H9 (cell line): ENCODE measurements around the gene ARL14EPL. TPM values are rescaled to one million over a fixed set of nuclear protein-coding genes. Genes with fewer than 3 reads are reported as not detected.
"Not testable (repeated sequence)": the region's sequence is repeated elsewhere in the genome, so short reads cannot be mapped to it uniquely, and the experiment has no call there.

Experiments
- DNase-seq: peaks from one replicate; pipeline ENCODE4 v3.0.0-alpha.2; 2017
- H2AFZ ChIP-seq: one replicate; pipeline ENCODE4 v1.6.1; 2013; ENCODE audit warnings: mild to moderate bottlenecking, low read length, control low read depth, moderate library complexity
- H2AK5ac ChIP-seq: 2 replicates; pipeline ENCODE4 v1.6.1; 2013; ENCODE audit warnings: low read length, control low read depth, mixed read lengths; ENCODE audit not compliant: insufficient read length
- H2BK120ac ChIP-seq: one replicate; pipeline ENCODE4 v1.6.1; 2013; ENCODE audit warnings: low read depth, mild to moderate bottlenecking, low read length, control low read depth, inconsistent platforms; ENCODE audit not compliant: poor library complexity, severe bottlenecking
- H2BK12ac ChIP-seq: 2 replicates; pipeline ENCODE4 v1.6.1; 2013; ENCODE audit warnings: low read length, control low read depth, mixed read lengths, low read depth; ENCODE audit not compliant: insufficient read length
- H2BK15ac ChIP-seq: 2 replicates; pipeline ENCODE4 v1.6.1; 2013; ENCODE audit warnings: low read depth, low read length, control low read depth
- H2BK20ac ChIP-seq: one replicate; pipeline ENCODE4 v1.6.1; 2013; ENCODE audit warnings: low read depth, mild to moderate bottlenecking, low read length, control low read depth, inconsistent platforms; ENCODE audit not compliant: poor library complexity, severe bottlenecking
- H2BK5ac ChIP-seq: 2 replicates; pipeline ENCODE4 v1.6.1; 2013; ENCODE audit warnings: low read length, control low read depth, mixed read lengths; ENCODE audit not compliant: insufficient read length
- H3K14ac ChIP-seq: 2 replicates; pipeline ENCODE4 v1.6.1; 2013; ENCODE audit warnings: low read length, control low read depth; ENCODE audit not compliant: insufficient read depth
- H3K18ac ChIP-seq: 2 replicates; pipeline ENCODE4 v1.6.1; 2013; ENCODE audit warnings: low read depth, mild to moderate bottlenecking, mixed read lengths, low read length, control low read depth; ENCODE audit not compliant: insufficient read length
- H3K23ac ChIP-seq: 2 replicates; pipeline ENCODE4 v1.6.1; 2013; ENCODE audit warnings: low read length, control low read depth, mixed read lengths, low read depth; ENCODE audit not compliant: insufficient read length
- H3K23me2 ChIP-seq: 2 replicates; pipeline ENCODE4 v1.6.1; 2013; ENCODE audit warnings: low read depth, mild to moderate bottlenecking, mixed read lengths, low read length, control low read depth; ENCODE audit not compliant: insufficient read length, poor library complexity, severe bottlenecking
- H3K27ac ChIP-seq: 2 replicates; pipeline ENCODE4 v1.5.1; 2013; ENCODE audit warnings: low read length, control low read depth, mixed read lengths, low read depth; ENCODE audit not compliant: insufficient read length
- H3K27me3 ChIP-seq: 2 replicates; pipeline ENCODE4 v1.6.1; 2013; ENCODE audit warnings: low read length, control low read depth, inconsistent platforms; ENCODE audit not compliant: insufficient read depth
- H3K4ac ChIP-seq: 2 replicates; pipeline ENCODE4 v1.6.1; 2013; ENCODE audit warnings: low read depth, mild to moderate bottlenecking, control low read depth, inconsistent platforms, low read length, moderate library complexity
- H3K4me1 ChIP-seq: 2 replicates; pipeline ENCODE4 v1.6.1; 2013; ENCODE audit warnings: low read length, control low read depth, inconsistent platforms; ENCODE audit not compliant: insufficient read depth
- H3K4me2 ChIP-seq: 2 replicates; pipeline ENCODE4 v1.6.1; 2013; ENCODE audit warnings: low read length, control low read depth, mixed read lengths; ENCODE audit not compliant: insufficient read length, insufficient read depth
- H3K56ac ChIP-seq: 2 replicates; pipeline ENCODE4 v1.6.1; 2013; ENCODE audit warnings: low read depth, mild to moderate bottlenecking, mixed read lengths, low read length, control low read depth; ENCODE audit not compliant: insufficient read length
- H3K79me1 ChIP-seq: 2 replicates; pipeline ENCODE4 v1.6.1; 2013; ENCODE audit warnings: low read depth, mild to moderate bottlenecking, moderate library complexity, low read length, control low read depth, inconsistent platforms; ENCODE audit not compliant: insufficient read depth, poor library complexity, severe bottlenecking
- H3K79me2 ChIP-seq: 2 replicates; pipeline ENCODE4 v1.6.1; 2013; ENCODE audit warnings: low read length, control low read depth, inconsistent platforms; ENCODE audit not compliant: insufficient read depth
- H3K9ac ChIP-seq: 2 replicates; pipeline ENCODE4 v1.6.1; 2013; ENCODE audit warnings: low read length, control low read depth, mixed read lengths; ENCODE audit not compliant: insufficient read length; ENCODE audit errors: extremely low read depth
- H3K9me3 ChIP-seq: one replicate; pipeline ENCODE4 v1.6.1; 2013; ENCODE audit warnings: low read depth, low read length, inconsistent platforms; ENCODE audit not compliant: control insufficient read depth
- H3T11ph ChIP-seq: one replicate; pipeline ENCODE4 v1.6.1; 2013; ENCODE audit warnings: mild to moderate bottlenecking, low read length, control low read depth, inconsistent platforms
- H4K20me1 ChIP-seq: one replicate; pipeline ENCODE4 v1.6.1; 2013; ENCODE audit not compliant: control insufficient read depth, insufficient read length, insufficient read depth
- H4K5ac ChIP-seq: 2 replicates; pipeline ENCODE4 v1.6.1; 2013; ENCODE audit warnings: low read depth, mild to moderate bottlenecking, mixed read lengths, low read length, control low read depth; ENCODE audit not compliant: insufficient read length
- H4K8ac ChIP-seq: replicated peaks from 2 replicates; pipeline ENCODE4 v1.6.1; 2013; ENCODE audit warnings: low read length, control low read depth, mixed read lengths, low read depth; ENCODE audit not compliant: insufficient read length
- H4K91ac ChIP-seq: 2 replicates; pipeline ENCODE4 v1.6.1; 2013; ENCODE audit warnings: low read depth, mild to moderate bottlenecking, moderate library complexity, mixed read lengths, low read length, control low read depth; ENCODE audit not compliant: insufficient read length
- H3K27ac Mint-ChIP-seq, 3 experiments: 2 replicates in 2 of 3; 3 replicates in 1 of 3; pipeline ENCODE4 v1.8.0; 2020 to 2021; ENCODE audit warnings: mixed read lengths in 3 of 3, mild to moderate bottlenecking in 1 of 3, moderate library complexity in 1 of 3
- H3K27me3 Mint-ChIP-seq: 2 replicates; pipeline ENCODE4 v1.8.0; 2021; ENCODE audit warnings: low read depth, mild to moderate bottlenecking, moderate library complexity, mixed read lengths
- H3K36me3 Mint-ChIP-seq, 3 experiments: 2 replicates in 2 of 3; 3 replicates in 1 of 3; pipeline ENCODE4 v1.8.0; 2020 to 2021; ENCODE audit warnings: low read depth in 3 of 3, mixed read lengths in 3 of 3; ENCODE audit not compliant: insufficient read depth in 1 of 3
- H3K4me1 Mint-ChIP-seq, 2 experiments: 2 replicates each; pipeline ENCODE4 v1.8.0; 2020; ENCODE audit warnings: mixed read lengths in 2 of 2
- H3K4me3 Mint-ChIP-seq, 2 experiments: 2 replicates in 1 of 2; 3 replicates in 1 of 2; pipeline ENCODE4 v1.8.0; 2020 to 2021; ENCODE audit warnings: mild to moderate bottlenecking in 2 of 2, mixed read lengths in 2 of 2, moderate library complexity in 1 of 2
- H3K9me3 Mint-ChIP-seq, 2 experiments: 2 replicates in 1 of 2; 3 replicates in 1 of 2; pipeline ENCODE4 v1.8.0; 2020; ENCODE audit warnings: mild to moderate bottlenecking in 2 of 2, mixed read lengths in 2 of 2, moderate library complexity in 1 of 2
- CTCF ChIP-seq: fragments of 200-600 bp; sonication (generic); conservative IDR thresholded peaks from 3 replicates; pipeline ENCODE4 v1.8.0; 2021; ENCODE audit warnings: antibody characterized with exemption, mild to moderate bottlenecking
- WGBS: extraction: QIAGEN DNeasy Blood & Tissue Kit; methylation state at CpG from one replicate; pipeline ENCODE4 v1.1.7; 2013; ENCODE audit warnings: missing lambda C conversion rate, low lambda C conversion rate, mixed read lengths; ENCODE audit not compliant: insufficient read length; ENCODE audit errors: extremely low coverage; 5-methylcytosine and 5-hydroxymethylcytosine counted together
- total RNA-seq: library from RNA; stranded (reverse); gene quantifications from 2 replicates; pipeline ENCODE4 v1.2.1, GENCODE V29; 2021

Gene ARL14EPL
- total RNA-seq, 1 experiment from 2014 or later: not detected

GRCh38 chr5:116084871-116085715 is 52.8 kb downstream of the ARL14EPL start, which contains the start of gene COMMD10:
Gene COMMD10 (plus strand): TSS chr5:116085025.
- no CpG with 5 or more reads among the region's 65 CpGs for WGBS
- Histone ChIP-seq H3K23ac (no peak within 1 kb of the TSS), H3K79me1 (no peaks in the 10 kb centered on the region), H2AFZ (peak within 1 kb of the TSS; percentile 46), H2AK5ac (no peak within 1 kb of the TSS), H3K9me3 (no peaks in the 10 kb centered on the region), H3K27ac (no peak within 1 kb of the TSS), H4K8ac (no peak within 1 kb of the TSS), H2BK120ac (no peak within 1 kb of the TSS), H3K27me3 (no peaks in the 10 kb centered on the region), H3K4ac (no peak within 1 kb of the TSS), H2BK12ac (no peak within 1 kb of the TSS), H4K5ac (no peak within 1 kb of the TSS), H3T11ph (no peak within 1 kb of the TSS), H3K4me2 (peak within 1 kb of the TSS; percentile 84), H3K4me1 (no peaks in the 10 kb centered on the region; the same call in 1 of the 2 replicates), H3K14ac (peak within 1 kb of the TSS; percentile 75), H3K23me2 (peaks cover 6% of the 10 kb centered on the region), H3K79me2 (no peaks in the 10 kb centered on the region), H3K9ac (peak within 1 kb of the TSS; percentile 53), H2BK15ac (no peak within 1 kb of the TSS), H3K56ac (no peak within 1 kb of the TSS), H2BK20ac (no peak within 1 kb of the TSS), H2BK5ac (no peak within 1 kb of the TSS), H4K91ac (no peak within 1 kb of the TSS), H4K20me1 (no peaks in the 10 kb centered on the region), H3K18ac (peak within 1 kb of the TSS; percentile 38)
- no peaks in the 10 kb centered on the region for H3K9me3 Mint-ChIP-seq
- peak within 1 kb of the TSS; percentile 89 to 96 for H3K4me3 Mint-ChIP-seq
- H3K27me3 Mint-ChIP-seq: no peaks in the 10 kb centered on the region
- H3K27ac Mint-ChIP-seq: peak within 1 kb of the TSS; percentile 73 to 99 (median 96)
- DNase-seq: peak; percentile 79
- TF ChIP-seq CTCF: no peak
- peaks cover 17 to 20% of the 10 kb centered on the region in 2 experiments for H3K4me1 Mint-ChIP-seq
- peaks cover 1 to 4% (median 3%) of the 10 kb centered on the region in 3 experiments; a peak in 4 of 7 replicates for H3K36me3 Mint-ChIP-seq

GRCh38 chr5:116086309-116086708 is 54.0 kb downstream of the ARL14EPL start:
- H3K4me2 ChIP-seq: peak overlapping the region; percentile 84
- Mint-ChIP-seq H3K4me3 (peak overlapping the region; percentile 89 to 96), H3K4me1 (peaks cover 17 to 20% of the 10 kb centered on the region in 2 experiments)
- H2BK120ac ChIP-seq, H3K23ac ChIP-seq, H3K27ac Mint-ChIP-seq, H3K36me3 Mint-ChIP-seq, H3K79me1 ChIP-seq, H3K27ac ChIP-seq, H2BK5ac ChIP-seq, H3K9me3 Mint-ChIP-seq, H4K5ac ChIP-seq, H3K79me2 ChIP-seq, H2AK5ac ChIP-seq, H3K4me1 ChIP-seq, H3K9me3 ChIP-seq, H3K18ac ChIP-seq, H3K4ac ChIP-seq, H2BK12ac ChIP-seq, H4K8ac ChIP-seq, DNase-seq, H4K91ac ChIP-seq, H3K14ac ChIP-seq, H3K27me3 ChIP-seq, H2BK15ac ChIP-seq, H4K20me1 ChIP-seq, H3K9ac ChIP-seq, H3K27me3 Mint-ChIP-seq, H3K56ac ChIP-seq, H2AFZ ChIP-seq, H3K23me2 ChIP-seq, H3T11ph ChIP-seq, H2BK20ac ChIP-seq: not testable (repeated sequence)
- no CpG with 5 or more reads among the region's 11 CpGs for WGBS
